Measurements from ENCODE around the gene KLK14. TPM values are rescaled to one million over a fixed set of nuclear protein-coding genes. Genes with fewer than 3 reads are reported as not detected.

The KLK14 gene
- total and polyA plus RNA-seq, 9 donors = 0.10 to 1.5 (median 0.32) TPM; not detected in 5

GRCh38 chr19:51063664-51064063, 19.0 kb downstream of the KLK14 start:
- TF ChIP-seq, protein P1, sequence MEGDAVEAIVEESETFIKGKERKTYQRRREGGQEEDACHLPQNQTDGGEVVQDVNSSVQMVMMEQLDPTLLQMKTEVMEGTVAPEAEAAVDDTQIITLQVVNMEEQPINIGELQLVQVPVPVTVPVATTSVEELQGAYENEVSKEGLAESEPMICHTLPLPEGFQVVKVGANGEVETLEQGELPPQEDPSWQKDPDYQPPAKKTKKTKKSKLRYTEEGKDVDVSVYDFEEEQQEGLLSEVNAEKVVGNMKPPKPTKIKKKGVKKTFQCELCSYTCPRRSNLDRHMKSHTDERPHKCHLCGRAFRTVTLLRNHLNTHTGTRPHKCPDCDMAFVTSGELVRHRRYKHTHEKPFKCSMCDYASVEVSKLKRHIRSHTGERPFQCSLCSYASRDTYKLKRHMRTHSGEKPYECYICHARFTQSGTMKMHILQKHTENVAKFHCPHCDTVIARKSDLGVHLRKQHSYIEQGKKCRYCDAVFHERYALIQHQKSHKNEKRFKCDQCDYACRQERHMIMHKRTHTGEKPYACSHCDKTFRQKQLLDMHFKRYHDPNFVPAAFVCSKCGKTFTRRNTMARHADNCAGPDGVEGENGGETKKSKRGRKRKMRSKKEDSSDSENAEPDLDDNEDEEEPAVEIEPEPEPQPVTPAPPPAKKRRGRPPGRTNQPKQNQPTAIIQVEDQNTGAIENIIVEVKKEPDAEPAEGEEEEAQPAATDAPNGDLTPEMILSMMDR (IDR thresholded peaks at IDR 0.05) = no peak
- TF ChIP-seq POLR2A (IDR thresholded peaks at IDR 0.05) = no peak
- Histone ChIP-seq H3K4me3 (no peak overlapping the region), H3K4me1 (ENCODE audit: insufficient read depth) (peaks cover 3% of the 10 kb centered on the region), H3K27me3 (no peaks in the 10 kb centered on the region), H3K9me3 (no peaks in the 10 kb centered on the region), H3K36me3 (no peaks in the 10 kb centered on the region), H3K27ac (no peak overlapping the region)
- intact Hi-C loops (cut with DNase I) = no loop called here
- 82 to 92% (median 92%) methylated on average over 7 of the region's 7 CpGs for WGBS, 3 donors
- DNase-seq = no peak

- H3K27ac ChIP-seq = no peak overlapping the region
- 0 to 51% (median 2%) methylated on average over 1 of the region's 1 CpG for WGBS, 3 donors
- H3K9me3 ChIP-seq = no peaks in the 10 kb centered on the region
- H3K36me3 ChIP-seq = no peaks in the 10 kb centered on the region
- no peaks in the 10 kb centered on the region for H3K27me3 ChIP-seq
- no peak for DNase-seq
- intact Hi-C loops (cut with DNase I) = no loop called here
- H3K4me1 ChIP-seq (ENCODE audit: insufficient read depth) = peaks cover 3% of the 10 kb centered on the region
- H3K4me3 ChIP-seq = no peak overlapping the region
- TF ChIP-seq EP300 (IDR thresholded peaks at IDR 0.05) = no peak
- TF ChIP-seq POLR2A (IDR thresholded peaks at IDR 0.05) = no peak
- TF ChIP-seq, protein P1 (IDR thresholded peaks at IDR 0.05) = no peak
These were observed 21.7 kb downstream of the KLK14 start for GRCh38 chr19:51060973-51061372.

DNA sequence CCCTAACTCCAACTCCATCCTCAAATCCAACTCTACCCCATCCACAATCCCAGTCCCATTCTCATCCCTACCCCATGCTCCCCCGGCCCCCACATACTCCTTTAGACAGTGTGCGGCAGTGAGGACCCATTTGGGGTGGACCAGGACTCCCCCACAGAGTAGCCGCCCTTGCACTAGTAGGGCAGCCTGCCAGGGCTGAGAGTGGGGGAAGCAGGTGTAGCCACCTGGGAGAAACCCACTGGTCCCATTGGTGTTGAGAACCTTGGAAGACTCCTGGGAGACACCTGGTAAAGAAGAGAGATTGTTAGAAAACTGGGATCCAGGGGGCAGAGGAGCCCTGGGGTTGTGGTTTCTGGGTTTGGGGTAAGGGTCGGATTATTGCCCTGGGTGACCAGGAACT, 22.4 kb downstream of the KLK14 start:
- no peaks in the 10 kb centered on the region for H3K27me3 ChIP-seq
- DNase-seq = no peak
- H3K4me3 ChIP-seq = no peak overlapping the region
- peaks cover 3% of the 10 kb centered on the region for H3K4me1 ChIP-seq (ENCODE audit: insufficient read depth)
- no peak for TF ChIP-seq EP300 (IDR thresholded peaks at IDR 0.05)
- TF ChIP-seq, protein P1 (IDR thresholded peaks at IDR 0.05) = no peak
- TF ChIP-seq POLR2A (IDR thresholded peaks at IDR 0.05) = no peak
- no peaks in the 10 kb centered on the region for H3K9me3 ChIP-seq
- no peaks in the 10 kb centered on the region for H3K36me3 ChIP-seq
- intact Hi-C loops (cut with DNase I) = no loop called here
- WGBS, 3 donors = 56 to 68% (median 59%) methylated on average over 4 of the region's 4 CpGs
- H3K27ac ChIP-seq = no peak overlapping the region

DNA sequence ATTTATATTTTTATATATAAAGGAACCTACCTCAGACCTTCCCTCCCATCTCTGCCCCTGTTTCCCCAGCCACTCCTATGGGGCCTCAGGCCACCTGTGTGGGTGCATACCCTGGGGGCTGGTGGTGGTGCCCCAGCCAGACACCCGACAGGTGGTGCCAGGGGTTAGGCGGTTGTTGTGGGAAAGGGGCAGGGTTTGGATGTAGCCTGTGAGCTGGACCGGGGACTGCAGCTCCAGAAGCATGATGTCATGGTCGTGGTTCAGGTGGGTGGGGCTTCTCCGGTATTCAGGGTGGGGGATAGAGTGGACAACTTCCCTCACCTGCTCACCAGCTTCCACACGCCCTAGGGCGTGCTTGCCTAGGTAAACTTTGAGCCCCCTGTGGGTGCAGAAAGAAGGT, 23.0 kb downstream of the KLK14 start:
- no peak for TF ChIP-seq POLR2A (IDR thresholded peaks at IDR 0.05)
- 71 to 79% (median 73%) methylated on average over 7 of the region's 7 CpGs for WGBS, 3 donors
- Histone ChIP-seq H3K27me3 (no peaks in the 10 kb centered on the region), H3K9me3 (no peaks in the 10 kb centered on the region), H3K4me1 (ENCODE audit: insufficient read depth) (no peaks in the 10 kb centered on the region), H3K4me3 (no peak overlapping the region), H3K27ac (no peak overlapping the region), H3K36me3 (no peaks in the 10 kb centered on the region)
- no peak for DNase-seq
- intact Hi-C loops (cut with DNase I) = no loop called here

GRCh38 chr19:51055866-51056265, 26.8 kb downstream of the KLK14 start:
- DNase-seq = no peak
- no peaks in the 10 kb centered on the region for H3K27me3 ChIP-seq
- TF ChIP-seq, protein P1 (IDR thresholded peaks at IDR 0.05) = no peak
- TF ChIP-seq POLR2A (IDR thresholded peaks at IDR 0.05) (no peak), EP300 (IDR thresholded peaks at IDR 0.05) (no peak)
- H3K27ac ChIP-seq = no peak overlapping the region
- intact Hi-C loops (cut with DNase I) = no loop called here
- no peak overlapping the region for H3K4me3 ChIP-seq
- H3K9me3 ChIP-seq = no peaks in the 10 kb centered on the region
- H3K4me1 ChIP-seq (ENCODE audit: insufficient read depth) = no peaks in the 10 kb centered on the region
- H3K36me3 ChIP-seq = no peaks in the 10 kb centered on the region
